Mesenchymal stem cell (in vitro differentiated cells and primary cell): ENCODE measurements around the gene TTC16.

Source experiments
- DNase-seq: peaks from one replicate; pipeline ENCODE4 v3.0.0-alpha.2; 2013
- H2AFZ ChIP-seq: one replicate; pipeline ENCODE4 v1.6.1; 2013; ENCODE audit warnings: low read depth, mild to moderate bottlenecking, control low read depth, inconsistent platforms, low read length, moderate library complexity
- H2AK5ac ChIP-seq: 2 replicates; pipeline ENCODE4 v1.6.1; 2013; ENCODE audit warnings: low read length, moderate library complexity, mild to moderate bottlenecking, inconsistent platforms; ENCODE audit not compliant: severe bottlenecking
- H2BK120ac ChIP-seq: one replicate; pipeline ENCODE4 v1.6.1; 2013; ENCODE audit warnings: low read depth, mild to moderate bottlenecking, inconsistent platforms, low read length, moderate library complexity
- H2BK12ac ChIP-seq, 2 experiments: one replicate each; pipeline ENCODE4 v1.6.1; 2013; ENCODE audit warnings: inconsistent platforms in 2 of 2, low read length in 2 of 2, mild to moderate bottlenecking in 2 of 2, moderate library complexity in 2 of 2, control low read depth in 1 of 2
- H2BK15ac ChIP-seq: one replicate; pipeline ENCODE4 v1.6.1; 2013; ENCODE audit warnings: mild to moderate bottlenecking, low read depth, inconsistent platforms; ENCODE audit not compliant: poor library complexity, severe bottlenecking
- H2BK5ac ChIP-seq: 2 replicates; pipeline ENCODE4 v1.6.1; 2013; ENCODE audit warnings: low read depth, mild to moderate bottlenecking, low read length, control low read depth, inconsistent platforms; ENCODE audit not compliant: poor library complexity, severe bottlenecking
- H3K14ac ChIP-seq, 2 experiments: one replicate each; pipeline ENCODE4 v1.6.1; 2013; ENCODE audit warnings: inconsistent platforms in 2 of 2, low read length in 2 of 2, control low read depth in 1 of 2, mild to moderate bottlenecking in 1 of 2, moderate library complexity in 1 of 2
- H3K18ac ChIP-seq, 2 experiments: one replicate each; pipeline ENCODE4 v1.6.1; 2013; ENCODE audit warnings: inconsistent platforms in 2 of 2, low read length in 2 of 2, control low read depth in 1 of 2, low read depth in 1 of 2, mild to moderate bottlenecking in 1 of 2
- H3K23ac ChIP-seq, 2 experiments: one replicate each; pipeline ENCODE4 v1.6.1; 2013; ENCODE audit warnings: inconsistent platforms in 2 of 2, low read length in 2 of 2, mild to moderate bottlenecking in 2 of 2, moderate library complexity in 2 of 2, control low read depth in 1 of 2
- H3K27ac ChIP-seq: 2 replicates; pipeline ENCODE4 v1.5.1; 2013; ENCODE audit warnings: mild to moderate bottlenecking, moderate library complexity, low read length, control low read depth, inconsistent platforms; ENCODE audit not compliant: poor library complexity, severe bottlenecking
- H3K27me3 ChIP-seq, 2 experiments: 2 replicates each; pipeline versions ENCODE4 v1.6.1 to v1.7.0; 2013; ENCODE audit warnings: low read length in 2 of 2, mild to moderate bottlenecking in 2 of 2, moderate library complexity in 2 of 2, control low read depth in 1 of 2, inconsistent platforms in 1 of 2; ENCODE audit not compliant: control insufficient read depth in 1 of 2, insufficient read depth in 1 of 2
- H3K36me3 ChIP-seq, 2 experiments: 2 replicates each; pipeline versions ENCODE4 v1.6.1 to v1.7.0; 2013; ENCODE audit warnings: low read length in 2 of 2, control low read depth in 1 of 2, inconsistent platforms in 1 of 2, low read depth in 1 of 2, mild to moderate bottlenecking in 1 of 2; ENCODE audit not compliant: insufficient read depth in 2 of 2, control insufficient read depth in 1 of 2
- H3K4ac ChIP-seq, 2 experiments: one replicate each; pipeline ENCODE4 v1.6.1; 2013; ENCODE audit warnings: inconsistent platforms in 2 of 2, low read length in 2 of 2, mild to moderate bottlenecking in 2 of 2, moderate library complexity in 2 of 2, control low read depth in 1 of 2, low read depth in 1 of 2
- H3K4me1 ChIP-seq: 2 replicates; pipeline ENCODE4 v1.6.1; 2013; ENCODE audit warnings: low read depth, low read length, control low read depth; ENCODE audit not compliant: control insufficient read depth, insufficient read depth
- H3K4me2 ChIP-seq: 2 replicates; pipeline ENCODE4 v1.6.1; 2013; ENCODE audit warnings: low read length, mild to moderate bottlenecking, inconsistent platforms; ENCODE audit not compliant: poor library complexity, severe bottlenecking
- H3K4me3 ChIP-seq, 2 experiments: 2 replicates each; pipeline versions ENCODE4 v1.5.1 to v1.7.0; 2013; ENCODE audit warnings: low read length in 2 of 2, mild to moderate bottlenecking in 2 of 2, control low read depth in 1 of 2, low read depth in 1 of 2; ENCODE audit not compliant: insufficient read depth in 1 of 2
- H3K79me1 ChIP-seq: replicated peaks from 2 replicates; pipeline ENCODE4 v1.6.1; 2013; ENCODE audit warnings: mild to moderate bottlenecking, control low read depth, low read length, inconsistent platforms; ENCODE audit not compliant: poor library complexity, severe bottlenecking
- H3K9ac ChIP-seq: 2 replicates; pipeline ENCODE4 v1.7.0; 2013; ENCODE audit warnings: mild to moderate bottlenecking, low read length, moderate library complexity
- H3K9me3 ChIP-seq: 2 replicates; pipeline ENCODE4 v1.7.0; 2013; ENCODE audit warnings: mild to moderate bottlenecking, low read length; ENCODE audit not compliant: control insufficient read depth
- H4K8ac ChIP-seq: one replicate; pipeline ENCODE4 v1.6.1; 2013; ENCODE audit warnings: inconsistent platforms, mild to moderate bottlenecking, low read length, moderate library complexity
- H4K91ac ChIP-seq: one replicate; pipeline ENCODE4 v1.6.1; 2013; ENCODE audit warnings: mild to moderate bottlenecking, low read length, inconsistent platforms
- WGBS: methylation state at CpG from one replicate; pipeline ENCODE4 v1.1.7; 2013; ENCODE audit warnings: mixed read lengths; 5-methylcytosine and 5-hydroxymethylcytosine counted together

The TTC16 gene

GRCh38 chr9:127761061-127761460 is 45.2 kb downstream of the TTC16 start:
- no peak overlapping the region for H4K8ac ChIP-seq
- H2AFZ ChIP-seq: no peak overlapping the region
- no peak overlapping the region for H3K4me2 ChIP-seq
- H3K4me1 ChIP-seq: peaks cover 2% of the 10 kb centered on the region
- no peak overlapping the region for H2BK12ac ChIP-seq
- H3K9me3 ChIP-seq: no peaks in the 10 kb centered on the region
- H2BK5ac ChIP-seq: no peak overlapping the region
- no peak overlapping the region for H3K4me3 ChIP-seq
- H3K27ac ChIP-seq: no peak overlapping the region
- DNase-seq: no peak
- no peak overlapping the region for H3K18ac ChIP-seq
- H2AK5ac ChIP-seq: no peak overlapping the region
- H2BK15ac ChIP-seq: no peak overlapping the region
- H3K36me3 ChIP-seq: no peaks in the 10 kb centered on the region
- H3K4ac ChIP-seq: no peak overlapping the region
- 90% methylated on average over 5 of the region's 5 CpGs for WGBS
- H3K27me3 ChIP-seq: peaks cover 38 to 61% of the 10 kb centered on the region in 2 experiments
- H4K91ac ChIP-seq: no peak overlapping the region
- H3K14ac ChIP-seq: no peak overlapping the region
- H3K23ac ChIP-seq: no peak overlapping the region
- H3K79me1 ChIP-seq: no peaks in the 10 kb centered on the region
- no peak overlapping the region for H3K9ac ChIP-seq
- H2BK120ac ChIP-seq: no peak overlapping the region

GRCh38 chr9:127761491-127761956 is 45.6 kb downstream of the TTC16 start:
- Histone ChIP-seq H2BK5ac (no peak overlapping the region), H3K79me1 (no peaks in the 10 kb centered on the region), H4K91ac (no peak overlapping the region), H3K27me3 (peaks cover 33 to 59% of the 10 kb centered on the region in 2 experiments), H2AK5ac (no peak overlapping the region), H3K23ac (no peak overlapping the region), H3K9ac (no peak overlapping the region), H2AFZ (no peak overlapping the region), H3K36me3 (no peaks in the 10 kb centered on the region), H3K9me3 (no peaks in the 10 kb centered on the region), H3K4ac (no peak overlapping the region), H3K4me2 (no peak overlapping the region), H3K4me1 (peaks cover 2% of the 10 kb centered on the region), H3K14ac (peak overlapping the region in 1 of 2 experiments; percentile 12), H2BK12ac (no peak overlapping the region), H2BK15ac (no peak overlapping the region), H4K8ac (no peak overlapping the region), H3K18ac (no peak overlapping the region), H3K4me3 (no peak overlapping the region), H3K27ac (no peak overlapping the region), H2BK120ac (no peak overlapping the region)
- no peak for DNase-seq
- WGBS: 57% methylated on average over 5 of the region's 5 CpGs

GRCh38 chr9:127762111-127762676 is 46.3 kb downstream of the TTC16 start:
- no peak overlapping the region for H3K4ac ChIP-seq
- no peaks in the 10 kb centered on the region for H3K9me3 ChIP-seq
- H2AK5ac ChIP-seq: no peak overlapping the region
- no peaks in the 10 kb centered on the region for H3K79me1 ChIP-seq
- no peaks in the 10 kb centered on the region for H3K36me3 ChIP-seq
- no peak overlapping the region for H3K18ac ChIP-seq
- no peak overlapping the region for H3K9ac ChIP-seq
- H4K8ac ChIP-seq: no peak overlapping the region
- H3K14ac ChIP-seq: no peak overlapping the region
- H2BK12ac ChIP-seq: no peak overlapping the region
- no peak overlapping the region for H4K91ac ChIP-seq
- H3K27me3 ChIP-seq: peaks cover 34 to 63% of the 10 kb centered on the region in 2 experiments
- no peak overlapping the region for H2AFZ ChIP-seq
- no peak overlapping the region for H3K4me2 ChIP-seq
- no peak overlapping the region for H2BK120ac ChIP-seq
- peaks cover 2% of the 10 kb centered on the region for H3K4me1 ChIP-seq
- H2BK5ac ChIP-seq: no peak overlapping the region
- H2BK15ac ChIP-seq: no peak overlapping the region
- no peak for DNase-seq
- no peak overlapping the region for H3K23ac ChIP-seq
- no peak overlapping the region for H3K27ac ChIP-seq
- 56% methylated on average over 16 of the region's 16 CpGs for WGBS
- H3K4me3 ChIP-seq: no peak overlapping the region

GRCh38 chr9:127763918-127764384 is 48.1 kb downstream of the TTC16 start:
- Histone ChIP-seq H4K8ac (no peak overlapping the region), H2AFZ (no peak overlapping the region), H2AK5ac (no peak overlapping the region), H3K23ac (no peak overlapping the region), H3K79me1 (no peaks in the 10 kb centered on the region), H2BK5ac (no peak overlapping the region), H3K27ac (no peak overlapping the region), H3K4me1 (peaks cover 9% of the 10 kb centered on the region), H3K4ac (no peak overlapping the region), H3K9ac (no peak overlapping the region), H3K14ac (peak overlapping the region in 1 of 2 experiments; percentile 59), H3K27me3 (peaks cover 39 to 69% of the 10 kb centered on the region in 2 experiments), H3K18ac (peak overlapping the region in 1 of 2 experiments; percentile 34), H2BK15ac (no peak overlapping the region), H3K36me3 (no peaks in the 10 kb centered on the region), H3K4me2 (no peak overlapping the region), H3K9me3 (no peaks in the 10 kb centered on the region), H2BK120ac (no peak overlapping the region), H2BK12ac (peak overlapping the region in 1 of 2 experiments; percentile 65), H4K91ac (peak overlapping the region; percentile 11), H3K4me3 (peak overlapping the region in 1 of 2 experiments; percentile 35)
- DNase-seq: no peak
- WGBS: 48% methylated on average over 7 of the region's 7 CpGs
